CD4-positive, alpha-beta T cell treated with Interleukin-6 for 4 hours (primary cell): ENCODE data around the gene PCDHB6.
"Not testable (repeated sequence)": the region's sequence is repeated elsewhere in the genome, so short reads cannot be mapped to it uniquely, and the experiment has no call there.

Source experiments
- DNase-seq: peaks from one replicate; pipeline ENCODE4 v3.0.0-alpha.2; 2020; ENCODE audit warnings: mixed read lengths

The PCDHB6 gene

GRCh38 chr5:141172381-141173204 is 22.7 kb downstream of the PCDHB6 start, which contains the start of gene PCDHB7:
Gene PCDHB7, plus strand, starts transcription at chr5:141172644. Its CDS starts 192 bp downstream, at chr5:141172836.
- DNase-seq: peak; percentile 11

- DNase-seq: not testable (repeated sequence)
Measured at GRCh38 chr5:141174291-141175104, 24.6 kb downstream of the PCDHB6 start.

- no peak for DNase-seq
Measured at GRCh38 chr5:141175933-141176332, 26.1 kb downstream of the PCDHB6 start.

GRCh38 chr5:141177577-141178191 is 27.8 kb downstream of the PCDHB6 start, which contains the start of gene PCDHB8:
Gene PCDHB8, plus strand, starts transcription at chr5:141177790. Its CDS starts 245 bp downstream, at chr5:141178035.
- not testable (repeated sequence) for DNase-seq

DNA sequence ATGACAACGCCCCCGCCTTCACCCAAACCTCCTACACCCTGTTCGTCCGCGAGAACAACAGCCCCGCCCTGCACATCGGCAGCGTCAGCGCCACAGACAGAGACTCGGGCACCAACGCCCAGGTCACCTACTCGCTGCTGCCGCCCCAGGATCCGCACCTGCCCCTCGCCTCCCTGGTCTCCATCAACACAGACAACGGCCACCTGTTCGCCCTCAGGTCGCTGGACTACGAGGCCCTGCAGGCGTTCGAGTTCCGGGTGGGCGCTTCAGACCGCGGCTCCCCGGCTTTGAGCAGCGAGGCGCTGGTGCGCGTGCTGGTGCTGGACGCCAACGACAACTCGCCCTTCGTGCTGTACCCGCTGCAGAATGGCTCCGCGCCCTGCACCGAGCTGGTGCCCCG is 29.5 kb downstream of the PCDHB6 start:
- not testable (repeated sequence) for DNase-seq

GRCh38 chr5:141179876-141180275 is 30.0 kb downstream of the PCDHB6 start:
- not testable (repeated sequence) for DNase-seq

DNA sequence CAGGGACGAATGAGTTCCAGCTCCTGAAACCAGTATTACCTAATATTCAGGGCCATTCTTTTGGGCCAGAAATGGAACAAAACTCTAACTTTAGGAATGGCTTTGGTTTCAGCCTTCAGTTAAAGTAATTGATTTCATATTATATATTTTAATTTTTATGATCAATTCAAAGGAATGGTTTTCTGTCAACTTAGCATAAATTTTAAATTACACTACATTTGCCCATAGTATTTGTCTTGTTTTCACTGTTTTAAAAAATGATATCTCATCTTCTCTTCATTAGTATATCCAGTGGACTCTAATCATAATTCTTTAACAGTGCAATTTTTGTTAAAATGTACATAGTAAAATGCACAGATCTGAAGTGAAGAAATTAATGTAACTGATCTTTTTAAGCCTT is 30.5 kb downstream of the PCDHB6 start:
- no peak for DNase-seq

DNA sequence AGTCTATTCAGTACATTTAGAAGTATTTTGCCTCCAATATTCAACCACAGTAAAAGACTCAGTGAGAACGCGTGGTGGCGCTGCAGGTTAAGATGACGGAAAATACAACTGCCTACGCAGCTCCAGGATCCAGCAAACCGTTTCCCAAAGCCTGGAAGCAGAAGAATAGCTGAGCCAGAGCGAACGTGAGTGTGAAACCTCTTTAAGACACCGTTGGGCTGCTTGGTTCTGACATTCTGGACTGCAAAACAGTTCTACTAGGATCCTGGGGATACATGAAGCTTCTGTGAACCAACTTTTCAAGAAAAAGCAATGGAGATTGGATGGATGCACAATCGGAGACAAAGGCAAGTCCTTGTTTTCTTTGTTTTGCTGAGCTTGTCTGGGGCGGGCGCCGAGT is 32.4 kb downstream of the PCDHB6 start, which contains the start of gene PCDHB16:
Gene PCDHB16 (plus strand): TSS at position 140 of the 400 bp plus-strand sequence. CDS start 173 bp downstream, at position 313.
- no peak for DNase-seq

- DNase-seq: not testable (repeated sequence)
Measured at GRCh38 chr5:141184117-141184855, 34.4 kb downstream of the PCDHB6 start.

GRCh38 chr5:141186897-141187512 is 37.1 kb downstream of the PCDHB6 start, which contains the start of gene PCDHB9:
Gene PCDHB9, plus strand, starts transcription at chr5:141187161. Its CDS starts 158 bp downstream, at chr5:141187319.
- DNase-seq: peak; percentile 30

- not testable (repeated sequence) for DNase-seq
Measured at GRCh38 chr5:141188682-141189081, 38.8 kb downstream of the PCDHB6 start.

- DNase-seq: not testable (repeated sequence)
Measured at GRCh38 chr5:141189131-141189530, 39.3 kb downstream of the PCDHB6 start.

DNA sequence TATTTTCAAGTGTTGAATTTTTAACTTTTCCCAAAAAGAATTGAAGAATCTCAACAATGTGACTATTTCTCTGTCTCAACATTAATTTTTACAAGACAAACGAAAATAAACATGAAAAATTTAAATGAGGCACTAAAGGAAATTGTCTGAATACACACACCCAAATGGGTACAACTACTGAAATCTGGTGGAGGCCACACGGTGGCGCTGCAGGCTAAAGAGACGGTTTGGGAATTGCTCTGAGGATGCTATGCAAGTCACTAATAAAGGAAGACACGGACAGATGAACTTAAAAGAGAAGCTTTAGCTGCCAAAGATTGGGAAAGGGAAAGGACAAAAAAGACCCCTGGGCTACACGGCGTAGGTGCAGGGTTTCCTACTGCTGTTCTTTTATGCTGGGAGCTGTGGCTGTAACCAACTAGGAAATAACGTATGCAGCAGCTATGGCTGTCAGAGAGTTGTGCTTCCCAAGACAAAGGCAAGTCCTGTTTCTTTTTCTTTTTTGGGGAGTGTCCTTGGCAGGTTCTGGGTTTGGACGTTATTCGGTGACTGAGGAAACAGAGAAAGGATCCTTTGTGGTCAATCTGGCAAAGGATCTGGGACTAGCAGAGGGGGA is 42.4 kb downstream of the PCDHB6 start, which contains the start of gene PCDHB10:
Gene PCDHB10 (plus strand): TSS at position 244 of the 616 bp plus-strand sequence. CDS start 200 bp downstream, at position 444.
- DNase-seq: peak; percentile 13

- not testable (repeated sequence) for DNase-seq
Measured at GRCh38 chr5:141194332-141194731, 44.5 kb downstream of the PCDHB6 start.

DNA sequence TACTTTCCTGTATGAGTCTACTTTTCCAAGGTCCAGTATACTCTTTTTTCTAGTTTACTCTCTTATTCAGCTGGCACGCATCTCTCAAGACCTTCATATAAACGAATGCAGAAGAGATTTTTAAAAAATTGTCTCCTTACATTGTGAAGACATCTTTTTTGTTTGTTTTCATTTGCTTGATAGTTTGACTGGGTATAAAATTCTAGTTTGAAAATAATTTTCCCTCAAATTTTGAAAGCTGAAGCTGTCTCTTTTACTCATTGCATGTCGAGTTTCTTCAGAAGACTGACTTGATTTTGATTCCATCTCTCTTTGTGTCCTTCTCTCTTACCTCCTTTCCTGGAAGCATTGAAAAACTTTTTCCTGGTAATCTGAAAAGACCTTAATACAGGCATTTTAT is 46.5 kb downstream of the PCDHB6 start:
- DNase-seq: no peak

- DNase-seq: no peak
Measured at GRCh38 chr5:141199359-141200235, 49.7 kb downstream of the PCDHB6 start, which contains the start of gene PCDHB11. Gene PCDHB11, plus strand, starts transcription at chr5:141199627. Its CDS starts 148 bp downstream, at chr5:141199775.

DNA sequence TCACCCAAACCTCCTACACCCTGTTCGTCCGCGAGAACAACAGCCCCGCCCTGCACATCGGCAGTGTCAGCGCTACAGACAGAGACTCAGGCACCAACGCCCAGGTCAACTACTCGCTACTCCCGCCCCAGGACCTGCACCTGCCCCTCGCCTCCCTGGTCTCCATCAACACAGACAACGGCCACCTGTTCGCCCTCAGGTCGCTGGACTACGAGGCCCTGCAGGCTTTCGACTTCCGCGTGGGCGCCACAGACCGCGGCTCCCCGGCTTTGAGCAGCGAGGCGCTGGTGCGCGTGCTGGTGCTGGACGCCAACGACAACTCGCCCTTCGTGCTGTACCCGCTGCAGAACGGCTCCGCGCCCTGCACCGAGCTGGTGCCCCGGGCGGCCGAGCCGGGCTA is 51.3 kb downstream of the PCDHB6 start:
- DNase-seq: not testable (repeated sequence)

- DNase-seq: not testable (repeated sequence)
Measured at GRCh38 chr5:141201646-141202045, 51.8 kb downstream of the PCDHB6 start.
